Measurements from ENCODE around the gene KSR1. TPM values are rescaled to one million over a fixed set of nuclear protein-coding genes. Genes with fewer than 3 reads are reported as not detected.

Gene KSR1
- total and polyA plus RNA-seq, 9 of the 15 experiments (the other 6 are each of a cell fraction or from before 2014, with no cell fraction given), result 1.4 to 51.7 (median 18.4) TPM

DNA sequence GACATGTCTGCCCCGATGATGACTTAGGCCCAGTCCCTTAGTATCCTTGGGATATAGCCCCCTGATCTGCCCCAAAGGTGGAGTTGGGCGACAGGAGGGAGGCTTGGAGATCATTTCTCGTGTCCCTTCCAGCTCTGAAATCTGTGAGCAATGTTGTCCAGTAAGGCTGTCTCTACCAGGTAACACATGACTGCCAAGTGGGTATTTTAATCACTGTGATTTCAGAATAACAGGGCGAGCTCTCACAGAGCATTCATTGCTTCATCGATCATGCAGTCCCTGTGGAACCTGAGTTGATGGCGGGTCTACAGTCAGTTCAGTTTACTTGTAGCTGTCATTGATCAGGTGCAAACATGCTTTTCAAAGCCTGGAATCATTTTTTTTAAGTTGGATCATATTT is 39.2 kb downstream of the KSR1 start:
- Histone ChIP-seq H3K4me2 (ENCODE audit: insufficient read depth, low read length) (no peak overlapping the region), H4K20me1 (replicated peaks; ENCODE audit: control insufficient read depth, insufficient read depth, low read length) (no peaks in the 10 kb centered on the region; the same call in 1 of the 2 replicates), H3K27me3 (ENCODE audit: control insufficient read depth in 2 of 2, insufficient read depth in 2 of 2, low read length in 2 of 2) (no peaks in the 10 kb centered on the region), H3K9ac (ENCODE audit: insufficient read depth in 1 of 2, low read depth in 2 of 2, low read length in 2 of 2) (no peak overlapping the region), H2AFZ (ENCODE audit: low read depth, low read length) (no peak overlapping the region), H3K79me2 (ENCODE audit: control insufficient read depth, insufficient read depth, low read length) (peaks cover 91% of the 10 kb centered on the region), H3K9me3 (replicated peaks; ENCODE audit: control insufficient read depth, insufficient read depth, low read depth, low read length) (no peaks in the 10 kb centered on the region), H3K27ac (ENCODE audit: extremely low read depth, low read depth, low read length) (no peak overlapping the region), H3K4me1 (replicated peaks in 1 of 2; ENCODE audit: control insufficient read depth in 2 of 2, insufficient read depth in 2 of 2, low read length in 2 of 2) (peaks cover 35 to 57% of the 10 kb centered on the region in 2 experiments), H3K36me3 (ENCODE audit: control insufficient read depth, insufficient read depth, low read length) (peaks cover 8% of the 10 kb centered on the region; the same call in 2 of the 3 replicates), H3K4me3 (no peak overlapping the region), H3K9me1 (ENCODE audit: control insufficient read depth, insufficient read depth, low read length) (no peaks in the 10 kb centered on the region)
- in situ Hi-C loops (cut with MboI), result no loop called here
- DNase-seq (ENCODE audit: extremely low read depth in 1 of 4, low spot score in 3 of 4), result no peak
- WGBS (ENCODE audit: insufficient coverage, low coverage, missing lambda C conversion rate), result 86% methylated on average over 6 of the region's 6 CpGs
- BruUV-seq (replicated peaks), result no TSS peak
- intact Hi-C loops (cut with micrococcal nuclease), result loop anchor here (10.0 kb wide), 1 partner anchor 79 kb away; no protein-coding TSS in a partner anchor
- ATAC-seq, result no peak
- CTCF ChIA-PET (ENCODE audit: low intra/inter-chr PET ratio), result interaction anchor here (1.1 kb wide), 1 partner anchor 105 kb away, joined by 6 read pairs; no protein-coding TSS in a partner anchor
- TF ChIP-seq MTA1 (IDR thresholded peaks at IDR 0.05; ENCODE audit: borderline replicate concordance) (no peak), STAT5A (IDR thresholded peaks at IDR 0.05; ENCODE audit: borderline replicate concordance, low read length) (no peak), FOS (IDR thresholded peaks at IDR 0.05; ENCODE audit: extremely low read depth, insufficient read length) (no peak)
- TF ChIP-seq, protein P1, sequence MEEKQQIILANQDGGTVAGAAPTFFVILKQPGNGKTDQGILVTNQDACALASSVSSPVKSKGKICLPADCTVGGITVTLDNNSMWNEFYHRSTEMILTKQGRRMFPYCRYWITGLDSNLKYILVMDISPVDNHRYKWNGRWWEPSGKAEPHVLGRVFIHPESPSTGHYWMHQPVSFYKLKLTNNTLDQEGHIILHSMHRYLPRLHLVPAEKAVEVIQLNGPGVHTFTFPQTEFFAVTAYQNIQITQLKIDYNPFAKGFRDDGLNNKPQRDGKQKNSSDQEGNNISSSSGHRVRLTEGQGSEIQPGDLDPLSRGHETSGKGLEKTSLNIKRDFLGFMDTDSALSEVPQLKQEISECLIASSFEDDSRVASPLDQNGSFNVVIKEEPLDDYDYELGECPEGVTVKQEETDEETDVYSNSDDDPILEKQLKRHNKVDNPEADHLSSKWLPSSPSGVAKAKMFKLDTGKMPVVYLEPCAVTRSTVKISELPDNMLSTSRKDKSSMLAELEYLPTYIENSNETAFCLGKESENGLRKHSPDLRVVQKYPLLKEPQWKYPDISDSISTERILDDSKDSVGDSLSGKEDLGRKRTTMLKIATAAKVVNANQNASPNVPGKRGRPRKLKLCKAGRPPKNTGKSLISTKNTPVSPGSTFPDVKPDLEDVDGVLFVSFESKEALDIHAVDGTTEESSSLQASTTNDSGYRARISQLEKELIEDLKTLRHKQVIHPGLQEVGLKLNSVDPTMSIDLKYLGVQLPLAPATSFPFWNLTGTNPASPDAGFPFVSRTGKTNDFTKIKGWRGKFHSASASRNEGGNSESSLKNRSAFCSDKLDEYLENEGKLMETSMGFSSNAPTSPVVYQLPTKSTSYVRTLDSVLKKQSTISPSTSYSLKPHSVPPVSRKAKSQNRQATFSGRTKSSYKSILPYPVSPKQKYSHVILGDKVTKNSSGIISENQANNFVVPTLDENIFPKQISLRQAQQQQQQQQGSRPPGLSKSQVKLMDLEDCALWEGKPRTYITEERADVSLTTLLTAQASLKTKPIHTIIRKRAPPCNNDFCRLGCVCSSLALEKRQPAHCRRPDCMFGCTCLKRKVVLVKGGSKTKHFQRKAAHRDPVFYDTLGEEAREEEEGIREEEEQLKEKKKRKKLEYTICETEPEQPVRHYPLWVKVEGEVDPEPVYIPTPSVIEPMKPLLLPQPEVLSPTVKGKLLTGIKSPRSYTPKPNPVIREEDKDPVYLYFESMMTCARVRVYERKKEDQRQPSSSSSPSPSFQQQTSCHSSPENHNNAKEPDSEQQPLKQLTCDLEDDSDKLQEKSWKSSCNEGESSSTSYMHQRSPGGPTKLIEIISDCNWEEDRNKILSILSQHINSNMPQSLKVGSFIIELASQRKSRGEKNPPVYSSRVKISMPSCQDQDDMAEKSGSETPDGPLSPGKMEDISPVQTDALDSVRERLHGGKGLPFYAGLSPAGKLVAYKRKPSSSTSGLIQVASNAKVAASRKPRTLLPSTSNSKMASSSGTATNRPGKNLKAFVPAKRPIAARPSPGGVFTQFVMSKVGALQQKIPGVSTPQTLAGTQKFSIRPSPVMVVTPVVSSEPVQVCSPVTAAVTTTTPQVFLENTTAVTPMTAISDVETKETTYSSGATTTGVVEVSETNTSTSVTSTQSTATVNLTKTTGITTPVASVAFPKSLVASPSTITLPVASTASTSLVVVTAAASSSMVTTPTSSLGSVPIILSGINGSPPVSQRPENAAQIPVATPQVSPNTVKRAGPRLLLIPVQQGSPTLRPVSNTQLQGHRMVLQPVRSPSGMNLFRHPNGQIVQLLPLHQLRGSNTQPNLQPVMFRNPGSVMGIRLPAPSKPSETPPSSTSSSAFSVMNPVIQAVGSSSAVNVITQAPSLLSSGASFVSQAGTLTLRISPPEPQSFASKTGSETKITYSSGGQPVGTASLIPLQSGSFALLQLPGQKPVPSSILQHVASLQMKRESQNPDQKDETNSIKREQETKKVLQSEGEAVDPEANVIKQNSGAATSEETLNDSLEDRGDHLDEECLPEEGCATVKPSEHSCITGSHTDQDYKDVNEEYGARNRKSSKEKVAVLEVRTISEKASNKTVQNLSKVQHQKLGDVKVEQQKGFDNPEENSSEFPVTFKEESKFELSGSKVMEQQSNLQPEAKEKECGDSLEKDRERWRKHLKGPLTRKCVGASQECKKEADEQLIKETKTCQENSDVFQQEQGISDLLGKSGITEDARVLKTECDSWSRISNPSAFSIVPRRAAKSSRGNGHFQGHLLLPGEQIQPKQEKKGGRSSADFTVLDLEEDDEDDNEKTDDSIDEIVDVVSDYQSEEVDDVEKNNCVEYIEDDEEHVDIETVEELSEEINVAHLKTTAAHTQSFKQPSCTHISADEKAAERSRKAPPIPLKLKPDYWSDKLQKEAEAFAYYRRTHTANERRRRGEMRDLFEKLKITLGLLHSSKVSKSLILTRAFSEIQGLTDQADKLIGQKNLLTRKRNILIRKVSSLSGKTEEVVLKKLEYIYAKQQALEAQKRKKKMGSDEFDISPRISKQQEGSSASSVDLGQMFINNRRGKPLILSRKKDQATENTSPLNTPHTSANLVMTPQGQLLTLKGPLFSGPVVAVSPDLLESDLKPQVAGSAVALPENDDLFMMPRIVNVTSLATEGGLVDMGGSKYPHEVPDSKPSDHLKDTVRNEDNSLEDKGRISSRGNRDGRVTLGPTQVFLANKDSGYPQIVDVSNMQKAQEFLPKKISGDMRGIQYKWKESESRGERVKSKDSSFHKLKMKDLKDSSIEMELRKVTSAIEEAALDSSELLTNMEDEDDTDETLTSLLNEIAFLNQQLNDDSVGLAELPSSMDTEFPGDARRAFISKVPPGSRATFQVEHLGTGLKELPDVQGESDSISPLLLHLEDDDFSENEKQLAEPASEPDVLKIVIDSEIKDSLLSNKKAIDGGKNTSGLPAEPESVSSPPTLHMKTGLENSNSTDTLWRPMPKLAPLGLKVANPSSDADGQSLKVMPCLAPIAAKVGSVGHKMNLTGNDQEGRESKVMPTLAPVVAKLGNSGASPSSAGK (IDR thresholded peaks at IDR 0.05), result no peak
- TF ChIP-seq, protein P2, sequence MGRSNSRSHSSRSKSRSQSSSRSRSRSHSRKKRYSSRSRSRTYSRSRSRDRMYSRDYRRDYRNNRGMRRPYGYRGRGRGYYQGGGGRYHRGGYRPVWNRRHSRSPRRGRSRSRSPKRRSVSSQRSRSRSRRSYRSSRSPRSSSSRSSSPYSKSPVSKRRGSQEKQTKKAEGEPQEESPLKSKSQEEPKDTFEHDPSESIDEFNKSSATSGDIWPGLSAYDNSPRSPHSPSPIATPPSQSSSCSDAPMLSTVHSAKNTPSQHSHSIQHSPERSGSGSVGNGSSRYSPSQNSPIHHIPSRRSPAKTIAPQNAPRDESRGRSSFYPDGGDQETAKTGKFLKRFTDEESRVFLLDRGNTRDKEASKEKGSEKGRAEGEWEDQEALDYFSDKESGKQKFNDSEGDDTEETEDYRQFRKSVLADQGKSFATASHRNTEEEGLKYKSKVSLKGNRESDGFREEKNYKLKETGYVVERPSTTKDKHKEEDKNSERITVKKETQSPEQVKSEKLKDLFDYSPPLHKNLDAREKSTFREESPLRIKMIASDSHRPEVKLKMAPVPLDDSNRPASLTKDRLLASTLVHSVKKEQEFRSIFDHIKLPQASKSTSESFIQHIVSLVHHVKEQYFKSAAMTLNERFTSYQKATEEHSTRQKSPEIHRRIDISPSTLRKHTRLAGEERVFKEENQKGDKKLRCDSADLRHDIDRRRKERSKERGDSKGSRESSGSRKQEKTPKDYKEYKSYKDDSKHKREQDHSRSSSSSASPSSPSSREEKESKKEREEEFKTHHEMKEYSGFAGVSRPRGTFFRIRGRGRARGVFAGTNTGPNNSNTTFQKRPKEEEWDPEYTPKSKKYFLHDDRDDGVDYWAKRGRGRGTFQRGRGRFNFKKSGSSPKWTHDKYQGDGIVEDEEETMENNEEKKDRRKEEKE (IDR thresholded peaks at IDR 0.05; ENCODE audit: borderline replicate concordance in 1 of 2, control insufficient read depth in 1 of 2, low read depth in 2 of 2, low read length in 1 of 2), result no peak
- no peak for FAIRE-seq
- POLR2A ChIA-PET, result interaction anchor here (1.7 kb wide), 1 partner anchor 37 kb away, joined by 5 read pairs; no protein-coding TSS in a partner anchor
